ENCODE data around the gene HIPK3.

DNA sequence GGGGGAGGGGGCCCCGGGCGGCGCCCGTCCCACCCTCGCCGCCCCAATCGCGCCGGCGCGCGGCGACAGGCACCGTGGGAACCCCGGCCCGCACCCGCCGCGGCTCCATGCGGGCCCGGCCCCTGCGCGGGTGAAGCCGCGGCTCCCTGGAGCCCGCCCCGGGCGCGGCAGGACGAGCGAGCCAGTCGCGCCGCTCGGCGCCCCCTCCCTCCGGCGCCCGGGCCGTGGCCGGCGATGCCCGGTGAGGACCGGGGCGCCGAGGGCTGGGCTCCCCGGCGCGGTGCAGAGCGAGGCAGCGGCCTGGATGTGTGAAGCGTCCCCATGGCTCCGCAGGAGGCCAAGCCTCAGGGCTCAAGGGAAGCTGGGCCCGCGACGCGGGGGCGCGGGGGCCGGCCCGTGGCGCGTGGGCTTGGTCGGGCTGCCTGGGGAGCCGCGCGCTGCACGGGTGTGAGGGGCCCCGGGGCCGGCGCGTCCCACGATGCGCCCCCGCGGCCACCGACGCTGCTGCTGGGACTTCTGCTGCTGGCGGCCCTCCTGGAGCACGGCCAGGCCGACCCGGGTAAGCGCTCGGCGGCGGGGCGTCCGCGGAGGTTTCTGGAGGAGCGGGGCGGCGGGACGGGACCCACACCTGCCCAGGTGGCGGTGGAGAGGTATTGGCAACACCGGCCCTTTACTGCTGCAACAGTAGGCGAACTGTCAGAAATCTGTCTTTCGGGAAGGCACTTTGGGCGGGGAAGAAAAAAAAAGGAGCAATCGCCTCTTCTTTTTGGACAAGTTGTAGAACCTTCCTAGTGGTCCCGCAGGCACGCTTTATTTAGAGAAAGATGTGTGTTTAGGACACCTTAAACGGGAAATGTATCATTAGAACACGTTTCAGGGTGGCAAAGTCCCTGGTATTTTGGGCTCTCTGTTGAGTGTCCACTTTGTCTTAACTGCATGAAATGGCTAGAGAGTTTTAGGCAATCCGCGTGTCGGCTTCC lies 119.4 kb downstream of the HIPK3 start:
- TF ChIP-seq, protein P1, sequence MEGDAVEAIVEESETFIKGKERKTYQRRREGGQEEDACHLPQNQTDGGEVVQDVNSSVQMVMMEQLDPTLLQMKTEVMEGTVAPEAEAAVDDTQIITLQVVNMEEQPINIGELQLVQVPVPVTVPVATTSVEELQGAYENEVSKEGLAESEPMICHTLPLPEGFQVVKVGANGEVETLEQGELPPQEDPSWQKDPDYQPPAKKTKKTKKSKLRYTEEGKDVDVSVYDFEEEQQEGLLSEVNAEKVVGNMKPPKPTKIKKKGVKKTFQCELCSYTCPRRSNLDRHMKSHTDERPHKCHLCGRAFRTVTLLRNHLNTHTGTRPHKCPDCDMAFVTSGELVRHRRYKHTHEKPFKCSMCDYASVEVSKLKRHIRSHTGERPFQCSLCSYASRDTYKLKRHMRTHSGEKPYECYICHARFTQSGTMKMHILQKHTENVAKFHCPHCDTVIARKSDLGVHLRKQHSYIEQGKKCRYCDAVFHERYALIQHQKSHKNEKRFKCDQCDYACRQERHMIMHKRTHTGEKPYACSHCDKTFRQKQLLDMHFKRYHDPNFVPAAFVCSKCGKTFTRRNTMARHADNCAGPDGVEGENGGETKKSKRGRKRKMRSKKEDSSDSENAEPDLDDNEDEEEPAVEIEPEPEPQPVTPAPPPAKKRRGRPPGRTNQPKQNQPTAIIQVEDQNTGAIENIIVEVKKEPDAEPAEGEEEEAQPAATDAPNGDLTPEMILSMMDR (IDR thresholded peaks at IDR 0.05), result no peak
- TF ChIP-seq POLR2A (IDR thresholded peaks at IDR 0.05), result no peak

All from uterus (tissue), 2 donors.